ENCODE results near the gene AKT3.

The AKT3 gene

GRCh38 chr1:243529512-243529911 is 320.5 kb downstream of the AKT3 start:
- no peak for DNase-seq (ENCODE audit: low read depth)
- H3K4me3 ChIP-seq (ENCODE audit: control insufficient read depth, low read depth, low read length): no peak overlapping the region
- TF ChIP-seq CTCF (IDR thresholded peaks at IDR 0.05; ENCODE audit: control insufficient read depth, insufficient read depth, low read depth, low read length, missing control alignments): no peak

- no peak for DNase-seq (ENCODE audit: low read depth)
- no peak overlapping the region for H3K4me3 ChIP-seq (ENCODE audit: control insufficient read depth, low read depth, low read length)
- TF ChIP-seq CTCF (IDR thresholded peaks at IDR 0.05; ENCODE audit: control insufficient read depth, insufficient read depth, low read depth, low read length, missing control alignments): no peak
These were observed 321.5 kb downstream of the AKT3 start for GRCh38 chr1:243528459-243529121.

GRCh38 chr1:243526180-243526579 is 323.9 kb downstream of the AKT3 start:
- no peak overlapping the region for H3K4me3 ChIP-seq (ENCODE audit: control insufficient read depth, low read depth, low read length)
- no peak for TF ChIP-seq CTCF (IDR thresholded peaks at IDR 0.05; ENCODE audit: control insufficient read depth, insufficient read depth, low read depth, low read length, missing control alignments)
- no peak for DNase-seq (ENCODE audit: low read depth)

GRCh38 chr1:243525085-243525487 is 325.0 kb downstream of the AKT3 start:
- no peak overlapping the region for H3K4me3 ChIP-seq (ENCODE audit: control insufficient read depth, low read depth, low read length)
- no peak for TF ChIP-seq CTCF (IDR thresholded peaks at IDR 0.05; ENCODE audit: control insufficient read depth, insufficient read depth, low read depth, low read length, missing control alignments)
- DNase-seq (ENCODE audit: low read depth): peak; percentile 40

- DNase-seq (ENCODE audit: low read depth): no peak
- no peak for TF ChIP-seq CTCF (IDR thresholded peaks at IDR 0.05; ENCODE audit: control insufficient read depth, insufficient read depth, low read depth, low read length, missing control alignments)
- H3K4me3 ChIP-seq (ENCODE audit: control insufficient read depth, low read depth, low read length): no peak overlapping the region
These were observed 326.3 kb downstream of the AKT3 start for GRCh38 chr1:243523766-243524165.

GRCh38 chr1:243520831-243521230 is 329.2 kb downstream of the AKT3 start:
- no peak for TF ChIP-seq CTCF (IDR thresholded peaks at IDR 0.05; ENCODE audit: control insufficient read depth, insufficient read depth, low read depth, low read length, missing control alignments)
- no peak overlapping the region for H3K4me3 ChIP-seq (ENCODE audit: control insufficient read depth, low read depth, low read length)
- no peak for DNase-seq (ENCODE audit: low read depth)

Data from AG09309 (cell line).